Epithelial cell of proximal tubule (primary cell): ENCODE measurements around the gene CACNA1A. TPM values are rescaled to one million over a fixed set of nuclear protein-coding genes. Genes with fewer than 3 reads are reported as not detected.
A peak's percentile ranks its signal among the peaks of the same experiment; 100 is the strongest.

Experiments
- DNase-seq: peaks from one replicate; pipeline ENCODE4 v3.0.0-alpha.2; 2011; ENCODE audit warnings: low read depth
- H3K4me3 ChIP-seq: 2 replicates; pipeline ENCODE4 v1.5.1; 2011; ENCODE audit warnings: low read depth, mild to moderate bottlenecking, low read length
- CTCF ChIP-seq: conservative IDR thresholded peaks from 2 replicates; pipeline ENCODE4 v1.5.1; 2012; ENCODE audit warnings: low read depth, mild to moderate bottlenecking, low read length
- total RNA-seq: library from RNA; depleted of rRNA; stranded (reverse); fragments of >200 nt; gene quantifications from 2 replicates; pipeline ENCODE4 v1.2.3, GENCODE V29; 2015

Gene CACNA1A
- total RNA-seq, 1 donor from 2014 or later: 0.98 TPM

- DNase-seq: no peak
- TF ChIP-seq CTCF: no peak
- H3K4me3 ChIP-seq: no peak overlapping the region
These were observed 231.1 kb downstream of the CACNA1A start for GRCh38 chr19:13275016-13275722.

DNA sequence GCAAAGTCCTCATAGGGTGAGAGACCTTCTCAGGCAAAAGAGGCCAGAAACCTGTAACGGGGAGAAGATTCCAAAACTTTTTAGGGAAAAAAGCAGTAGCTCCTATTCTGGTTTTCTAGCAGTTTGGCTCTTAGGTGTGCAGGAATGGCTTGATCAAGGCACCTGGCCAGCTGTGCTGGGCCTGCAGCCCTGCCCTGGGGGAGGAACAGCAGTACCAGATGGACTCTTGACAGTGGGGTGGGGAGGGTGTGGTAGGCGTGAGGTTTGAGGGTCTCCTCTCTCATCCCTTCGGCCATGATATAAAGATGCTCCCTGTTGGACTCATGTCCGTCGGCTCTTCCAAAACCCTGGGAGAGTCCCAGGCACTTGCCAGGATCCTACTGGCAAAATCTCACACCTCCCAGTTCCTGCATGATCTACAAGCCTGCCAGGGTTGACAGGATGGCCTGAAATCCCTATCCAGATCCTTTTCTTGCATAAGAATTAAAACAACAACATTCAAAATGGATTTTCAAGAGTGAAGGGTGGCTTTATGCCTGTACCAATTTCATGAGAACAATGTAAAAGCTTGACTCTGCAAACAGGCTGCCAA is 235.7 kb downstream of the CACNA1A start:
- no peak for TF ChIP-seq CTCF
- H3K4me3 ChIP-seq: no peak overlapping the region
- no peak for DNase-seq

- TF ChIP-seq CTCF: no peak
- H3K4me3 ChIP-seq: no peak overlapping the region
- no peak for DNase-seq
These were observed 236.9 kb downstream of the CACNA1A start for GRCh38 chr19:13269348-13269747.

DNA sequence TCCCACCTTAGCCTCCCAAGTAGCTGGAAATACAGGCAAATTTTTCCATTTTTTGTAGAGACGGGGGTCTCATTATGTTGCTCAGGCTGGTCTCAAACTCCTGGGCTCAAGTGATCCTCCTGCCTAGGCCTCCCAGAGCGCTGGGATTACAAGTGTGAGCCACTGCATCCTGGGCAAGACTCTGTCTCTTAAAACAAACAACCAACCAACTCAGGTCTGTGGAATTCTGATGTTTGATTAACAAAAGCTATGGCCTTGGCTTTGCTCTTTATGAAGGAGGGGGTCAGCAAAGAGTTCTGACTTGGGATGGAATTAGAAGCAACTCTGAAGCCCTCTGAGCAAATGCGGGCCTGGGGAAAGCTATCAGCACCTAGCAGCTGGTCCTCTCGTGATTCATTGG is 238.4 kb downstream of the CACNA1A start:
- H3K4me3 ChIP-seq: no peak overlapping the region
- no peak for TF ChIP-seq CTCF
- DNase-seq: no peak

DNA sequence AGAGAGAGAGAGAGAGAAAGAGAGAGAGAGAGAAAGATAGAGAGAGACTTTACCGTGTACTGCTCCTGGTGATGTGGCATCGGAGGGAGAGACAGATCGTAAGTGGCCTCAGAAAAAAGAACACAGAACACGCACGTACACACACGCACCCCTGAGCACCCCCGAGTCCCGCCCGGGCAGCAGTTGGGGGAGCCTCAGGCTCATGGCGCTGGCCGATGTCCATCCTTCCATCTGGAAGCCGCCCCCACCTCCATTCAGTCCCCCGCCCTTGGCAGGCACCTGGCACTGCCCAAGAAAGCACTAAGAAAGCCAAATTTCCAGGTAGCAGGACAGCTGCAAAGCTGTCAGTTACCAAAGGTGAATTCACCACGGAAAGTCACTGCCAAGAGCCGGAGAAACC is 239.1 kb downstream of the CACNA1A start:
- DNase-seq: no peak
- no peak overlapping the region for H3K4me3 ChIP-seq
- no peak for TF ChIP-seq CTCF

DNA sequence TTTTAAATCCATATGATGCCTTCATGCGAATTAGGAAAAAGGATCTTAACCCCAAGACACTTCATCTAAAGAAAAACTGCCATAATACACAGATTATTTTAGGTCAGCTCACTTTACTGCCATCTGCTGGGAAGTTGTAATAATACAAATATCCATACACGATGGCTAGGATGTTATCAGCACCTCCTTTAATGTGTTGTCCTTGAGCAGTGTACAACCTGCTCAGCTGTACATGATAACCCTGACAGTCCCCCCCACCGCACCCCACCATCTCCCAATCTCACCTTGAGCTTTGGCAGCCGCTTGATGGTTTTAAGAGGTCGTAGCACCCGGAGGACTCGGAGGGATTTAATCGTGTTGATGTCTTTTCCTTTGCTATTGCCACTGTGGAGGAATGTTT is 243.8 kb downstream of the CACNA1A start:
- no peak overlapping the region for H3K4me3 ChIP-seq
- peak; percentile 59 for TF ChIP-seq CTCF
- no peak for DNase-seq
